Stimulated activated CD4-positive, alpha-beta T cell treated with anti-CD3 and anti-CD28 coated beads, TNF-alpha, amount 100 ng/mL, for 4 hours (primary cell): ENCODE results near the gene FAM53B.

Experiments used
- DNase-seq, 3 experiments: peaks; one replicate each; pipeline ENCODE4 v3.0.0-alpha.2; 2020; ENCODE audit warnings: low read depth in 3 of 3

Gene FAM53B

GRCh38 chr10:124742413-124743190 is 1.6 kb downstream of the FAM53B start:
- DNase-seq, result no peak

- no peak for DNase-seq
Measured at GRCh38 chr10:124741922-124742412, 2.2 kb downstream of the FAM53B start.

- peak in 2 of 3 experiments; percentile 61 to 62 for DNase-seq
Measured at GRCh38 chr10:124741281-124741921, 2.8 kb downstream of the FAM53B start.

- DNase-seq, result no peak
Measured at GRCh38 chr10:124740369-124741280, 3.6 kb downstream of the FAM53B start.

- no peak for DNase-seq
Measured at GRCh38 chr10:124739986-124740368, 4.2 kb downstream of the FAM53B start.

GRCh38 chr10:124739119-124739921 is 4.9 kb downstream of the FAM53B start:
- DNase-seq, result no peak

GRCh38 chr10:124738441-124738840 is 5.7 kb downstream of the FAM53B start:
- DNase-seq, result no peak

GRCh38 chr10:124737708-124738107 is 6.5 kb downstream of the FAM53B start:
- no peak for DNase-seq

- no peak for DNase-seq
Measured at GRCh38 chr10:124737221-124737620, 7.0 kb downstream of the FAM53B start.

GRCh38 chr10:124736491-124737136 is 7.6 kb downstream of the FAM53B start:
- no peak for DNase-seq

- no peak for DNase-seq
Measured at GRCh38 chr10:124735491-124736286, 8.5 kb downstream of the FAM53B start.

GRCh38 chr10:124734311-124735166 is 9.6 kb downstream of the FAM53B start:
- DNase-seq, result no peak

GRCh38 chr10:124733571-124734245 is 10.5 kb downstream of the FAM53B start:
- no peak for DNase-seq

GRCh38 chr10:124732931-124733570 is 11.1 kb downstream of the FAM53B start:
- DNase-seq, result peak in 1 of 3 experiments; percentile 33

GRCh38 chr10:124731551-124731950 is 12.6 kb downstream of the FAM53B start:
- DNase-seq, result no peak

GRCh38 chr10:124730790-124731189 is 13.4 kb downstream of the FAM53B start:
- DNase-seq, result no peak

- no peak for DNase-seq
Measured at GRCh38 chr10:124728830-124729661, 15.1 kb downstream of the FAM53B start.
